ENCODE results near the gene KCTD16. TPM values are rescaled to one million over a fixed set of nuclear protein-coding genes. Genes with fewer than 3 reads are reported as not detected.

KCTD16 gene
- polyA plus RNA-seq, 1 of the 3 experiments (the other 2 are of a cell fraction), result 0.03 TPM

GRCh38 chr5:144144956-144145751, 25.5 kb upstream of the KCTD16 start:
- Histone ChIP-seq H3F3A (replicated peaks; ENCODE audit: insufficient read depth) (no peaks in the 10 kb centered on the region), H3K36me3 (replicated peaks in 1 of 2; ENCODE audit: control insufficient read depth in 1 of 2, insufficient read depth in 2 of 2, low read length in 1 of 2) (no peaks in the 10 kb centered on the region), H3K79me2 (ENCODE audit: insufficient read depth) (no peaks in the 10 kb centered on the region), H3K4me3 (ENCODE audit: low read depth in 2 of 2, low read length in 1 of 2) (no peak overlapping the region), H3K4me1 (ENCODE audit: control insufficient read depth in 1 of 2, insufficient read depth in 2 of 2, low read depth in 1 of 2, low read length in 1 of 2) (peaks cover 0 to 3% of the 10 kb centered on the region in 2 experiments; a peak in 1 of 4 replicates), H3K27ac (ENCODE audit: low read depth in 2 of 2, low read length in 1 of 2) (no peak overlapping the region), H3K9me2 (no peaks in the 10 kb centered on the region), H3K4me2 (no peak overlapping the region), H3K9ac (no peak overlapping the region), H3K27me3 (ENCODE audit: insufficient read depth) (no peaks in the 10 kb centered on the region), H2AFZ (ENCODE audit: low read depth) (no peak overlapping the region), H4K20me1 (ENCODE audit: insufficient read depth) (no peaks in the 10 kb centered on the region), H3K9me3 (no peaks in the 10 kb centered on the region)
- ChIA-PET POLR2A (no interaction called here), CTCF (interaction anchor here (0.6 kb wide), 1 partner anchor 450 kb away, joined by 3 read pairs; no protein-coding TSS in a partner anchor)
- WGBS (ENCODE audit: low lambda C conversion rate), result 86% methylated on average over 4 of the region's 4 CpGs
- TF ChIP-seq MXI1 (IDR thresholded peaks at IDR 0.05; ENCODE audit: low read depth, low read length) (no peak), TAF1 (IDR thresholded peaks at IDR 0.05; ENCODE audit: borderline replicate concordance, low read depth, low read length) (no peak), POLR2AphosphoS5 (IDR thresholded peaks at IDR 0.05; ENCODE audit: low read depth, low read length) (no peak), JUND (IDR thresholded peaks at IDR 0.05) (no peak), RFX5 (IDR thresholded peaks at IDR 0.05; ENCODE audit: low read length) (no peak), YY1 (IDR thresholded peaks at IDR 0.05; ENCODE audit: low read depth) (no peak), CTCF (IDR thresholded peaks at IDR 0.05) (no peak), FOXM1 (IDR thresholded peaks at IDR 0.05; ENCODE audit: low read depth) (no peak), GATA2 (CRISPR knock-in tag; IDR thresholded peaks at IDR 0.05) (no peak), FOSL2 (IDR thresholded peaks at IDR 0.05; ENCODE audit: borderline replicate concordance, low read depth) (no peak), TCF12 (IDR thresholded peaks at IDR 0.05) (no peak), FOXJ3 (CRISPR knock-in tag; IDR thresholded peaks at IDR 0.05) (no peak), ELF1 (IDR thresholded peaks at IDR 0.05) (no peak), EP300 (IDR thresholded peaks at IDR 0.05; ENCODE audit: borderline replicate concordance in 1 of 2, low read depth in 1 of 2, low read length in 1 of 2) (no peak), SIN3A (IDR thresholded peaks at IDR 0.05; ENCODE audit: borderline replicate concordance, low read depth, low read length) (no peak), RXRA (IDR thresholded peaks at IDR 0.05; ENCODE audit: borderline replicate concordance, low read depth) (no peak), PBX3 (IDR thresholded peaks at IDR 0.05) (no peak)
- DNase-seq, result no peak

Data from SK-N-SH (cell line).